Measurements from ENCODE around the gene SCAMP1. TPM values are rescaled to one million over a fixed set of nuclear protein-coding genes. Genes with fewer than 3 reads are reported as not detected.

SCAMP1 gene
- total RNA-seq, 1 donor = 56.3 TPM

DNA sequence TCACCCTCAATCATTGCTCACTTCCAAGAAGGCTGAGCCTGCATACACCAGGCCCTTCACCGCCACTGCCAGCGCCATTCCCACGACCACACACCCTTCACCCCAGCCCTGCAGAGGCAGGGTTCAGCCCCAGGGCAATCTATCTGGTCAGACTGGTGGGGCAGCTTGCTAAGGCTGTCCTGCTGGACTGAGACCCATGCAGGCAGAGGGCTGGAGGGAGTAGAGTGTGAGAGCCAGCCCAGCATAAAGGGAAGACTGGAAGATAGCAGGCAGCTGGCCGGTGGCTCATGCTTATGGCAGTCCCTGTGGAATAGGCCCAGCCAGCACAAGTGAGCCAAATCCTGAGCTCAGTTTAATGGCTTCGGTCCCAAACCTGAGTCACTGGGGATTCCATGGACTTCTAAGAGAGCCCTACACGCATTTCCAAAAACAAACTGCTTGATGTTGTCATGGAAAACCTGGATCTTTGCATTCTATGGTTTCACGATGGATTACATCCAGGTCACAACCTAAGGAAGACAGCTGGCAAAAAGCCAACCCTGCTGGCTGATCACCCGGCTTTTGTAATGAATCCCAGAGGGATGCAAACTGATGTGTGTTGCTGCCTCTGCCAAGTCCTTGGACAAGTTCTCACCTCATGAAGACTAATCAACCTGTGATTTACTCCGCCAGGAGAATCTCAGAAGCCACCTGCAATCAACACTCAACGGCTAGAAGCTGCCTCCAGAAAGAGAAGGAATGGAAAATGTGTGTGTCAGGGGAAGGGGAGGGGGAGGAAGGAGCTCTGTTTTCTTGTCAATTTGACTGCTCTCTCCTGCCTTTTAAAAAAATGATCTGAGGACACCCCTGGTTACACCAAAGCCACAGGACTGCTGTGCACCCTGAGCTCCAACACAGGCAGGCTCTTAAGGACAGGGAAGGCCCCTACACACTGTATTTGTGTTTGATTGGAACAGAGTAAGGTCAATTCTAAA lies 144.6 kb downstream of the SCAMP1 start:
- TF ChIP-seq, protein P1, sequence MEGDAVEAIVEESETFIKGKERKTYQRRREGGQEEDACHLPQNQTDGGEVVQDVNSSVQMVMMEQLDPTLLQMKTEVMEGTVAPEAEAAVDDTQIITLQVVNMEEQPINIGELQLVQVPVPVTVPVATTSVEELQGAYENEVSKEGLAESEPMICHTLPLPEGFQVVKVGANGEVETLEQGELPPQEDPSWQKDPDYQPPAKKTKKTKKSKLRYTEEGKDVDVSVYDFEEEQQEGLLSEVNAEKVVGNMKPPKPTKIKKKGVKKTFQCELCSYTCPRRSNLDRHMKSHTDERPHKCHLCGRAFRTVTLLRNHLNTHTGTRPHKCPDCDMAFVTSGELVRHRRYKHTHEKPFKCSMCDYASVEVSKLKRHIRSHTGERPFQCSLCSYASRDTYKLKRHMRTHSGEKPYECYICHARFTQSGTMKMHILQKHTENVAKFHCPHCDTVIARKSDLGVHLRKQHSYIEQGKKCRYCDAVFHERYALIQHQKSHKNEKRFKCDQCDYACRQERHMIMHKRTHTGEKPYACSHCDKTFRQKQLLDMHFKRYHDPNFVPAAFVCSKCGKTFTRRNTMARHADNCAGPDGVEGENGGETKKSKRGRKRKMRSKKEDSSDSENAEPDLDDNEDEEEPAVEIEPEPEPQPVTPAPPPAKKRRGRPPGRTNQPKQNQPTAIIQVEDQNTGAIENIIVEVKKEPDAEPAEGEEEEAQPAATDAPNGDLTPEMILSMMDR (IDR thresholded peaks at IDR 0.05; ENCODE audit: insufficient read depth, low read length) = no peak
- H3K4me3 ChIP-seq (ENCODE audit: low read depth, low read length) = no peak overlapping the region
- DNase-seq (ENCODE audit: low read depth) = peak; percentile 100

GRCh38 chr5:78505860-78506259 lies 145.4 kb downstream of the SCAMP1 start:
- H3K4me3 ChIP-seq (ENCODE audit: low read depth, low read length) = no peak overlapping the region
- TF ChIP-seq, protein P1 (IDR thresholded peaks at IDR 0.05; ENCODE audit: insufficient read depth, low read length) = no peak
- DNase-seq (ENCODE audit: low read depth) = no peak

DNA sequence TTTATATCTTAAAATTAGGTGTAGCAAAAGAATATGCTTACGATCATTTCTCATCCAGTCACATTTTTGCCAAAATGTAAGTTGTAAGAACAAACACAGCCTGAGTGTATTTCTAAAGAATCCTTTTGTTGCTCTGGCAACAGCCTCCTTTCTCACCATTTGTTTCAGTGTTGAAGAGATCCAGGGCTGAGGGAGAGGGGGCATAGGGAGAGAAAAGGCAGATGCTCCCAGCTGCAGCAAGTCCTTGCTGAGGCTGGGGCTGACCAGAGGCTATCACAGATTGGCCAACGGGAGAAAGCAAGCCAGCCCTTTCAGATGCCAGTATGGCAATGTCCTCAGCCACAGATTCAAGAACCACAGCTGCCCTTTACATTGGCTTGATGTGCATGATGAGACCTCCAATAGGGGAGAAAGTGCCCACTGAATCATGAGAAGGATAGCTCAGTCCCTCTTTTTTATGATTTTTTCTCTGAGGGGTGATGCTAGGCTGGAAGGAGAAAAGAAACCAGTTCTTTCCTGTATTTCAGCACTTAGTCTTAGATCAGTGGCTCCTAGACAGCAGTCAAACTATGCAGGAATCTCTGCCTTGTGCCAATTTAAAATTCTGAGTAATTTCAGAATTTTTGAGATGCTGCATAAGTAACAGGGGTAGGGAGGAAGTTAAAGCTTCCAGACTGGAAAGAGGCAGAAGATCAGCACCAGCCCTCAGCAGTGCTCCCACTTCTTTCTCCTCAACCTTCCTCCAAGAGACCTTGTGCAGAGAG lies 146.0 kb downstream of the SCAMP1 start:
- no peak overlapping the region for H3K4me3 ChIP-seq (ENCODE audit: low read depth, low read length)
- TF ChIP-seq, protein P1 (IDR thresholded peaks at IDR 0.05; ENCODE audit: insufficient read depth, low read length) = no peak
- peak; percentile 65 for DNase-seq (ENCODE audit: low read depth)

GRCh38 chr5:78507531-78507930 lies 147.1 kb downstream of the SCAMP1 start:
- no peak overlapping the region for H3K4me3 ChIP-seq (ENCODE audit: low read depth, low read length)
- no peak for DNase-seq (ENCODE audit: low read depth)
- TF ChIP-seq, protein P1 (IDR thresholded peaks at IDR 0.05; ENCODE audit: insufficient read depth, low read length) = no peak

GRCh38 chr5:78508186-78508765 lies 147.9 kb downstream of the SCAMP1 start:
- TF ChIP-seq, protein P1 (IDR thresholded peaks at IDR 0.05; ENCODE audit: insufficient read depth, low read length) = no peak
- peak overlapping the region; percentile 11 for H3K4me3 ChIP-seq (ENCODE audit: low read depth, low read length)
- peak; percentile 46 for DNase-seq (ENCODE audit: low read depth)

DNA sequence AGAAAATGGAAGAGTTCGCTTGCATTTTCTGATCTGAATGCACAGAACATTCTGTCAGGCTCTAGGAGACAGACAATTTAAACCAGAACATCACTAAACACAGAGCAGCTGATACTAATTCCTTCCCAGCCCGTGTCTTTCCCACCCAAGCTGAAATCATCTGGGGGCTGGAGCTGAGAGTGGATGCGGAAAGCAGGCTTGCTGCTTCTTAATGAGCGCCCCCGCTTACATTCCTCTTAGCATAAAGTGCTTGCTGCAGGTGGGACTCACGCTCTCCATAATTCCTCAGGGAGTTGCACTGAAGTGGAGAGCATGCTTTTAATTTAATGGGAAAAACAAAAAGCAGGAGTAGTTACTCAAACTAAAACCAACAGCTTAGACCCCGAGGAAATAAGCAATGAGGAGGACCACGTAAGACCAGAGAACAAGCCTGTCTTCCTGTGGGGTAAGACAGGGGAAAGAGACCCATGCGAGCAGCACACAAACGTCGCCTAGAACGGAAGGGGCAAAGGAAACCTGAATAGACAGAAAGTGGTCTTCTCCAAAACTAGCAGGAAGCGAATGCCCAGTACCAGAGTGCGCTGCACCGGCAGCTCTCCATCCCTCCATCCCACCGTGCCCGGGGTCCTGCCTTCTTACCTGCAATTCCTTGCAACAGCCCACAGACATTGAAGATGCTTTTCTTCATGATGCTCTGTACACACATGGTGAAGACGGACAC lies 148.9 kb downstream of the SCAMP1 start:
- TF ChIP-seq, protein P1 (IDR thresholded peaks at IDR 0.05; ENCODE audit: insufficient read depth, low read length) = no peak
- peak; percentile 10 for DNase-seq (ENCODE audit: low read depth)
- H3K4me3 ChIP-seq (ENCODE audit: low read depth, low read length) = peak overlapping the region; percentile 56
